WTC11 (cell line): ENCODE results near the gene DAB1. TPM values are rescaled to one million over a fixed set of nuclear protein-coding genes. Genes with fewer than 3 reads are reported as not detected.

ENCODE experiments used
- ATAC-seq: fragments of 200-7000 bp; cut with Tn5 transposase; 2 replicates; pipeline ENCODE4 v1.10.0; 2021; ENCODE audit warnings: mild to moderate bottlenecking, moderate library complexity
- CTCF ChIA-PET: fragments of 300-600 bp; sonication (Branson Sonifier 250); formaldehyde crosslinking; loops from one replicate; lab custom pipeline; 2021; ENCODE audit warnings: antibody characterized with exemption; lab: Charles Lee
- POLR2A ChIA-PET: fragments of 350-600 bp; sonication (Branson Sonifier 250); formaldehyde crosslinking; loops from one replicate; lab custom pipeline; 2021; ENCODE audit warnings: antibody characterized with exemption; lab: Charles Lee
- DNase-seq: peaks from one replicate; pipeline ENCODE4 v3.0.0; 2021; ENCODE audit warnings: low spot score
- H3K27ac Mint-ChIP-seq: 2 replicates; pipeline ENCODE4 v1.8.0; 2021; ENCODE audit warnings: mixed read lengths
- H3K27me3 Mint-ChIP-seq: 2 replicates; pipeline ENCODE4 v1.8.0; 2021; ENCODE audit warnings: low read depth, mild to moderate bottlenecking, moderate library complexity, mixed read lengths
- H3K36me3 Mint-ChIP-seq: 2 replicates; pipeline ENCODE4 v1.8.0; 2021; ENCODE audit warnings: mixed read lengths
- H3K4me1 Mint-ChIP-seq: 2 replicates; pipeline ENCODE4 v1.8.0; 2022; ENCODE audit warnings: mixed read lengths
- H3K4me3 Mint-ChIP-seq: 2 replicates; pipeline ENCODE4 v1.8.0; 2021; ENCODE audit warnings: mild to moderate bottlenecking, moderate library complexity, mixed read lengths
- H3K9me3 Mint-ChIP-seq: 2 replicates; pipeline ENCODE4 v1.8.0; 2021; ENCODE audit warnings: mixed read lengths
- ARID4B ChIP-seq: sonication (generic); formaldehyde crosslinking; IDR thresholded peaks from 2 replicates; pipeline ENCODE4 v1.8.0; 2023; ENCODE audit warnings: missing genetic modification reagents, mild to moderate bottlenecking, borderline replicate concordance
- ATF3 ChIP-seq: sonication (generic); formaldehyde crosslinking; conservative IDR thresholded peaks from 2 replicates; pipeline ENCODE4 v1.8.1; 2022; ENCODE audit warnings: mild to moderate bottlenecking, missing genetic modification reagents
- ETV6 ChIP-seq: sonication (generic); formaldehyde crosslinking; IDR thresholded peaks from 2 replicates; pipeline ENCODE4 v1.8.1; 2022; ENCODE audit warnings: mild to moderate bottlenecking, missing genetic modification reagents
- GTF2I ChIP-seq: fragments of 250-450 bp; sonication (Bioruptor Pico); conservative IDR thresholded peaks from 2 replicates; pipeline ENCODE4 v1.4.0; 2021; ENCODE audit warnings: mild to moderate bottlenecking
- HMGA2 ChIP-seq: fragments of 250-450 bp; sonication (Bioruptor Pico); IDR thresholded peaks from 2 replicates; pipeline ENCODE4 v1.4.0; 2021; ENCODE audit warnings: mild to moderate bottlenecking, moderate library complexity
- IRF2 ChIP-seq: sonication (generic); formaldehyde crosslinking; IDR thresholded peaks from 2 replicates; pipeline ENCODE4 v1.8.0; 2022; ENCODE audit warnings: low read depth, missing genetic modification reagents, borderline replicate concordance
- MYBL2 ChIP-seq: sonication (generic); formaldehyde crosslinking; IDR thresholded peaks from 2 replicates; pipeline ENCODE4 v1.8.1; 2023; ENCODE audit warnings: mild to moderate bottlenecking, moderate library complexity, missing genetic modification reagents
- NR1H2 ChIP-seq: sonication (generic); formaldehyde crosslinking; IDR thresholded peaks from 2 replicates; pipeline ENCODE4 v1.9.0; 2021; ENCODE audit warnings: mild to moderate bottlenecking, moderate library complexity, missing genetic modification reagents
- PRRX2 ChIP-seq: fragments of 250-450 bp; sonication (Bioruptor Pico); IDR thresholded peaks from 2 replicates; pipeline ENCODE4 v1.8.0; 2021; ENCODE audit warnings: mild to moderate bottlenecking
- SMAD3 ChIP-seq: sonication (generic); formaldehyde crosslinking; IDR thresholded peaks from 2 replicates; pipeline ENCODE4 v1.8.0; 2022; ENCODE audit warnings: missing genetic modification reagents, mild to moderate bottlenecking, borderline replicate concordance
- SOX15 ChIP-seq: fragments of 250-450 bp; sonication (Bioruptor Pico); IDR thresholded peaks from 2 replicates; pipeline ENCODE4 v1.9.0; 2021; ENCODE audit warnings: mild to moderate bottlenecking
- SP1 ChIP-seq: sonication (generic); formaldehyde crosslinking; conservative IDR thresholded peaks from 2 replicates; pipeline ENCODE4 v1.8.1; 2022; ENCODE audit warnings: missing genetic modification reagents
- TEAD1 ChIP-seq: sonication (generic); formaldehyde crosslinking; IDR thresholded peaks from 2 replicates; pipeline ENCODE4 v1.8.0; 2022; ENCODE audit warnings: mild to moderate bottlenecking, missing genetic modification reagents
- ZNF232 ChIP-seq: sonication (generic); formaldehyde crosslinking; IDR thresholded peaks from 2 replicates; pipeline ENCODE4 v1.8.0; 2022; ENCODE audit warnings: mild to moderate bottlenecking, missing genetic modification reagents
- ZNF532 ChIP-seq: fragments of 250-450 bp; sonication (Bioruptor Pico); IDR thresholded peaks from 2 replicates; pipeline ENCODE4 v1.9.0; 2021; ENCODE audit warnings: mild to moderate bottlenecking, borderline replicate concordance
- total RNA-seq: library from RNA; stranded (reverse); gene quantifications from 3 replicates; pipeline ENCODE4 v1.2.3, GENCODE V29; 2021
- TF ChIP-seq, protein P1 (sequence below): fragments of 250-450 bp; sonication (Bioruptor Pico); IDR thresholded peaks from 2 replicates; pipeline ENCODE4 v1.9.0; 2021; ENCODE audit warnings: moderate library complexity, mild to moderate bottlenecking, inconsistent platforms, borderline replicate concordance
- TF ChIP-seq, protein P2 (sequence below): fragments of 250-450 bp; sonication (Bioruptor Pico); IDR thresholded peaks from 2 replicates; pipeline ENCODE4 v1.9.0; 2021; ENCODE audit warnings: mild to moderate bottlenecking
- TF ChIP-seq, protein P3 (sequence below): sonication (generic); formaldehyde crosslinking; IDR thresholded peaks from 2 replicates; pipeline ENCODE4 v1.8.0; 2022; ENCODE audit warnings: mild to moderate bottlenecking, missing genetic modification reagents
- TF ChIP-seq, protein P4 (sequence below): fragments of 250-450 bp; sonication (Bioruptor Pico); IDR thresholded peaks from 2 replicates; pipeline ENCODE4 v2.1.2; 2022; ENCODE audit warnings: mild to moderate bottlenecking, moderate library complexity

DAB1 gene
- total RNA-seq, 1 experiment from 2014 or later: 10.7 TPM

DNA sequence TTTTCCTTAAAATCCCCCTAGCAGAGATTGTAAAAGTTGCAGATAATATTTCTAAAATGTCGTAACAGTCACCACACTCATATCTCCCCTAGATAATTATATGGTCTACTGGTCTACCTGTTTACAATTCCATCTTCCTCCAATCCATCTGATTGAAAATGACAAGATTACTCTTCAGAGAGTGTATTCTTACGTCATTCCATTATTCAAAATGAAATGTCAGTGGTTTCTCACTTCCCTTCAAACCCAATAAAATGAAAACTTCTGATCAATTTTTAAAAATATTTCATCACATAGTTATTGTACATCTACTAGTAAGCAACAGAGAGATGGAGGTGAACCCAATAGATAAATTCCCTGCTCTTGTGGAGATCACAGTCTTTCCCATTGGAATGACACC is 255.9 kb downstream of the DAB1 start (continued):
- TF ChIP-seq ZNF532 (CRISPR knock-in tag): no peak

GRCh38 chr1:57165546-57165945 is 258.3 kb downstream of the DAB1 start:
- CTCF ChIA-PET: no interaction called here
- no peak overlapping the region for H3K4me3 Mint-ChIP-seq
- no peaks in the 10 kb centered on the region for H3K9me3 Mint-ChIP-seq
- TF ChIP-seq TEAD1 (CRISPR knock-in tag): no peak
- no peak for TF ChIP-seq ATF3 (CRISPR knock-in tag)
- TF ChIP-seq, protein P1, sequence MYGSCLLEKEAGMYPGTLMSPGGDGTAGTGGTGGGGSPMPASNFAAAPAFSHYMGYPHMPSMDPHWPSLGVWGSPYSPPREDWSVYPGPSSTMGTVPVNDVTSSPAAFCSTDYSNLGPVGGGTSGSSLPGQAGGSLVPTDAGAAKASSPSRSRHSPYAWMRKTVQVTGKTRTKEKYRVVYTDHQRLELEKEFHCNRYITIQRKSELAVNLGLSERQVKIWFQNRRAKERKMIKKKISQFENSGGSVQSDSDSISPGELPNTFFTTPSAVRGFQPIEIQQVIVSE (CRISPR knock-in tag): no peak
- TF ChIP-seq SMAD3 (CRISPR knock-in tag): no peak
- no peak for TF ChIP-seq IRF2 (CRISPR knock-in tag)
- TF ChIP-seq, protein P2, sequence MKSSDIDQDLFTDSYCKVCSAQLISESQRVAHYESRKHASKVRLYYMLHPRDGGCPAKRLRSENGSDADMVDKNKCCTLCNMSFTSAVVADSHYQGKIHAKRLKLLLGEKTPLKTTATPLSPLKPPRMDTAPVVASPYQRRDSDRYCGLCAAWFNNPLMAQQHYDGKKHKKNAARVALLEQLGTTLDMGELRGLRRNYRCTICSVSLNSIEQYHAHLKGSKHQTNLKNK (CRISPR knock-in tag): no peak
- no peak for DNase-seq
- H3K36me3 Mint-ChIP-seq: no peaks in the 10 kb centered on the region
- POLR2A ChIA-PET: no interaction called here
- H3K27ac Mint-ChIP-seq: no peak overlapping the region
- H3K4me1 Mint-ChIP-seq: peaks cover 52% of the 10 kb centered on the region
- no peak for ATAC-seq
- no peaks in the 10 kb centered on the region; the same call in 1 of the 2 replicates for H3K27me3 Mint-ChIP-seq

DNA sequence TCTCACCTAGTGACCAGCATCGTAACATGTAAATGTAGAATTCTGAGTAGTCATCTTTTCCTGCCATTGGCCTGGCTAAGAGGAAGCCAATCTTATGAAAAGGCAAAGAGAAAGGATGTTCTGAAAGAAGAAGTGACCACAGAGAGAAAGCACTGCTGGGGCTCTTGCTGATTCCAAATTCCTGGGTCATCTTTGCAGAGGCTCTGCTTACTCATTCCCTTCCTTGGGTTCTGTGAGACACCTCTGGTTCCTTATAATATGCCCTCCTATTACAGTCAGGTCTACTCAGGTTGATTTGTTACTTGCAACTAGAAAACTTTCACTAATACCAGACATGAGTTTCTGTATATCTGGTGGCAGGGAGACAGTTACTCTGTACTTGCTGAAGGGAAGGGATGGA is 259.3 kb downstream of the DAB1 start:
- Mint-ChIP-seq H3K4me1 (peaks cover 56% of the 10 kb centered on the region), H3K27ac (no peak overlapping the region), H3K36me3 (no peaks in the 10 kb centered on the region), H3K27me3 (no peaks in the 10 kb centered on the region; the same call in 1 of the 2 replicates), H3K4me3 (no peak overlapping the region), H3K9me3 (no peaks in the 10 kb centered on the region)
- ChIA-PET POLR2A (no interaction called here), CTCF (no interaction called here)
- DNase-seq: no peak
- ATAC-seq: no peak
- no peak for TF ChIP-seq MYBL2 (CRISPR knock-in tag)
- TF ChIP-seq, protein P3, sequence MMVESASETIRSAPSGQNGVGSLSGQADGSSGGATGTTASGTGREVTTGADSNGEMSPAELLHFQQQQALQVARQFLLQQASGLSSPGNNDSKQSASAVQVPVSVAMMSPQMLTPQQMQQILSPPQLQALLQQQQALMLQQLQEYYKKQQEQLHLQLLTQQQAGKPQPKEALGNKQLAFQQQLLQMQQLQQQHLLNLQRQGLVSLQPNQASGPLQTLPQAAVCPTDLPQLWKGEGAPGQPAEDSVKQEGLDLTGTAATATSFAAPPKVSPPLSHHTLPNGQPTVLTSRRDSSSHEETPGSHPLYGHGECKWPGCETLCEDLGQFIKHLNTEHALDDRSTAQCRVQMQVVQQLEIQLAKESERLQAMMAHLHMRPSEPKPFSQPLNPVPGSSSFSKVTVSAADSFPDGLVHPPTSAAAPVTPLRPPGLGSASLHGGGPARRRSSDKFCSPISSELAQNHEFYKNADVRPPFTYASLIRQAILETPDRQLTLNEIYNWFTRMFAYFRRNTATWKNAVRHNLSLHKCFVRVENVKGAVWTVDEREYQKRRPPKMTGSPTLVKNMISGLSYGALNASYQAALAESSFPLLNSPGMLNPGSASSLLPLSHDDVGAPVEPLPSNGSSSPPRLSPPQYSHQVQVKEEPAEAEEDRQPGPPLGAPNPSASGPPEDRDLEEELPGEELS: no peak
- no peak for TF ChIP-seq HMGA2 (CRISPR knock-in tag)
- TF ChIP-seq NR1H2 (CRISPR knock-in tag): no peak
- no peak for TF ChIP-seq ETV6 (CRISPR knock-in tag)
- TF ChIP-seq SP1: no peak
- TF ChIP-seq ARID4B: no peak
- TF ChIP-seq GTF2I (CRISPR knock-in tag): no peak
- no peak for TF ChIP-seq SOX15 (CRISPR knock-in tag)
- no peak for TF ChIP-seq ATF3 (CRISPR knock-in tag)
- TF ChIP-seq, protein P1 (CRISPR knock-in tag): no peak
- no peak for TF ChIP-seq ZNF232 (CRISPR knock-in tag)
- TF ChIP-seq PRRX2 (CRISPR knock-in tag): no peak
- TF ChIP-seq, protein P4, sequence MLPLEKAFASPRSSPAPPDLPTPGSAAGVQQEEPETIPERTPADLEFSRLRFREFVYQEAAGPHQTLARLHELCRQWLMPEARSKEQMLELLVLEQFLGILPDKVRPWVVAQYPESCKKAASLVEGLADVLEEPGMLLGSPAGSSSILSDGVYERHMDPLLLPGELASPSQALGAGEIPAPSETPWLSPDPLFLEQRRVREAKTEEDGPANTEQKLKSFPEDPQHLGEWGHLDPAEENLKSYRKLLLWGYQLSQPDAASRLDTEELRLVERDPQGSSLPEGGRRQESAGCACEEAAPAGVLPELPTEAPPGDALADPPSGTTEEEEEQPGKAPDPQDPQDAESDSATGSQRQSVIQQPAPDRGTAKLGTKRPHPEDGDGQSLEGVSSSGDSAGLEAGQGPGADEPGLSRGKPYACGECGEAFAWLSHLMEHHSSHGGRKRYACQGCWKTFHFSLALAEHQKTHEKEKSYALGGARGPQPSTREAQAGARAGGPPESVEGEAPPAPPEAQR (CRISPR knock-in tag): no peak
